ENCODE data around the gene FHL3.

GRCh38 chr1:38046333-38046883, 41.1 kb upstream of the FHL3 start, which contains the start of gene POU3F1:
- TF ChIP-seq CTCF (IDR thresholded peaks at IDR 0.05) (no peak), POLR2A (IDR thresholded peaks at IDR 0.05) (no peak)
